GM19324 (cell line): ENCODE results near the gene ZNF546.
A peak's percentile ranks its signal among the peaks of the same experiment; 100 is the strongest.

ENCODE experiments used
- ATAC-seq: cut with Tn5 transposase; IDR thresholded peaks from one replicate; pipeline ENCODE4 v1.9.1; 2021; ENCODE audit warnings: mild to moderate bottlenecking, moderate library complexity; ENCODE audit not compliant: unreplicated experiment, low FRiP score

The ZNF546 gene

GRCh38 chr19:40053491-40053890, 56.6 kb downstream of the ZNF546 start:
- ATAC-seq = no peak

DNA sequence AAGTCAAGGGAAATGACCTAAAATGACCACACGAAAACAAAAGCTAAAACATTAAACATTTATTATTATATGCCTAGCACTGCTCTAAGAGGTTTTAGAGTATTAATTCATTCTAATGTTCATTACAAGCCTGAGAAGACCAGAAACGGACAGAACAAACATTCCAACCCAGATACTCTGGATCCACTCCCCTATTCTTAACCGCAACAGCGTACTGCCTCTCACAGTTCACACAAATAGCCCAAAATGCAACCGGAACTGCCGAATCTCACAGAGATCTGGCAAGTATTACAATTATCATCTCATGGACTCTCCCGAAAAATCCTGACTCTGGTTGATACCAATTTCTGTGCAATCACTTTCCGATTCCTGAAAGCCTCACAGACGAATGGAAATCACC, 57.8 kb downstream of the ZNF546 start:
- ATAC-seq = no peak

GRCh38 chr19:40055049-40055448, 58.2 kb downstream of the ZNF546 start:
- ATAC-seq = no peak

DNA sequence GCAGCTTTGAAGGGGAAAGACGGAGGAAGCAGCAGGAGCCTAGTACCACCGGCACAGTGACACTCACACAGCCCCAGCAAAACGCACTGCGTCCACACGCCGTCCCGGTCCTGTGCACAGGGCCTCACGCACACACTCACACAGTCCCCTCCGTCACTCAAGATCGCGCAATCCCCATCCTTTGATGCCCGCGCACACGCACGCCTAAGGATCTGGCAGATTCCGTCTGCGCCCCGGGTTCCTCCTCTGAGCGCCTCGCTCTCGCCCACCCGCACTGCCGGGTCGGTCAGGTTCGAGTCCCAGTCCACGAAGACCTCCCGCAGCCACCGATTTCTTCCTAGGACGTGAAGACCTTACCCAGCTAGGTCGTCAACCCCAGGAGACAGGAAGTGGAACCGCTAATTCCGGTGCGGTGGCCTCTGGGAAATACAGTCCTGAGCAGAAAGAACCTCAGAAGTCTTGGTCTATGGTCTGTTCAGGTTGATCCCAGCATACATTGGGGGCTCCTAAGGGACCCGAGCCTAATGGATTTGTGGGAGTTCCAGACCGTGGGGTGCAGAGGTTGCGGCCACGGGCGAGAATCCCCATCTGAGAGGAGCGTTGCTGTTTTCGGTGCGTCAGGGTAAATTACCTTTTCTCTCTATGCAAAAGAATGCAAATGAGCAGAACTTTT, 59.1 kb downstream of the ZNF546 start, which contains the start of gene ZNF780B:
TSS of gene ZNF780B (minus strand) at position 400 of the 673 bp plus-strand sequence. CDS start 5,899 bp downstream, outside the sequence.
- peak; percentile 85 for ATAC-seq

GRCh38 chr19:40056505-40056904, 59.6 kb downstream of the ZNF546 start:
- ATAC-seq = no peak

- no peak for ATAC-seq
These were observed 60.3 kb downstream of the ZNF546 start for GRCh38 chr19:40057166-40057565.

- ATAC-seq = no peak
These were observed 62.8 kb downstream of the ZNF546 start for GRCh38 chr19:40059624-40060023.

DNA sequence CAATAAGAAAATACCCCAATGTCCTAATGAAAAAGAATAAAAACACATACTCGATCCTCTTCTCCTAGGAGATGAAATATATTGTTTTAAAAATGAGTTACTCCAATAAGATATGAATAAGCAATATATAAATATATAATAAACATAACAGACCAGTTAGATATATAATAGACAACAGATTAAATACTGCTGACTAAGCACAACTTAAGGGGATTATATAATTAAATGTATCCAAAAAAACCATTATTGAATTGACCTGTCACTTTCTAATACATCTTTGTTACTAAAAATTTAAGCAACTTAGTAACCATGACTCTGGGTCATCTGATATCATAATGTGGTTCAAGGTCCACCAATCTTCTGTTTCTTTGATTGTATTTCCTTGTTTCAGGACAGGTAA, 73.2 kb downstream of the ZNF546 start:
- ATAC-seq = no peak
